Testis (tissue), 2 donors: ENCODE results near the gene TNFRSF13B.

Experiments used
- CTCF ChIP-seq, 3 experiments: fragments of 450-650 bp in 2 of 3; fragments of 200-600 bp in 1 of 3; sonication (generic) in 1 of 3; IDR thresholded peaks; one replicate each; pipeline ENCODE4 v1.5.1; 2016 to 2019; ENCODE audit warnings: antibody characterized with exemption in 3 of 3, mild to moderate bottlenecking in 2 of 3, moderate library complexity in 1 of 3
- POLR2A ChIP-seq: fragments of 450-650 bp; IDR thresholded peaks from one replicate; pipeline ENCODE4 v1.6.1; 2017; ENCODE audit warnings: antibody characterized with exemption, mild to moderate bottlenecking, moderate library complexity

DNA sequence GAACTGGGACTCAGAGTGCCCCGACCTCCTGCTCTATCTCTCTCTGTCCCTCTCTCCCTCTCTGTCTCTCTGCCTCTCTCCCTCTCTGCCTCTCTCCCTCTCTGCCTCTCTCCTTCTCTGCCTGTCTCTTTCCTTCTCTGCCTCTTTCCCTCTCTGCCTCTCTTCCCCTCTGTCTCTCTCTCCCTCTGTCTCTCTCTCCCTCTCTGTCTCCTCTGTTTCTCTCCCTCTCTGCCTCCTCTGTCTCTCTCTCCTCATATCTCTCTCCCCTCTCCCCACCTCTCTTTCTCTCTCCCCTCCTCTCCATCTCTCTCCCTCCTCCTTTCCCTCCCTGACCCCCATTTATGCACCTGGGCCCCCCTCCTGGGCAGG lies 32.7 kb downstream of the TNFRSF13B start:
- no peak for TF ChIP-seq CTCF (IDR thresholded peaks at IDR 0.05)
- no peak for TF ChIP-seq POLR2A
